ENCODE data around the gene ZXDB. TPM values are rescaled to one million over a fixed set of nuclear protein-coding genes. Genes with fewer than 3 reads are reported as not detected.

Gene ZXDB
- total RNA-seq (2022; extraction: Qiagen RNA extraction; ENCODE audit: low read depth): 5.5 to 7.9 TPM (median 6.8 TPM) in 5 replicates

DNA sequence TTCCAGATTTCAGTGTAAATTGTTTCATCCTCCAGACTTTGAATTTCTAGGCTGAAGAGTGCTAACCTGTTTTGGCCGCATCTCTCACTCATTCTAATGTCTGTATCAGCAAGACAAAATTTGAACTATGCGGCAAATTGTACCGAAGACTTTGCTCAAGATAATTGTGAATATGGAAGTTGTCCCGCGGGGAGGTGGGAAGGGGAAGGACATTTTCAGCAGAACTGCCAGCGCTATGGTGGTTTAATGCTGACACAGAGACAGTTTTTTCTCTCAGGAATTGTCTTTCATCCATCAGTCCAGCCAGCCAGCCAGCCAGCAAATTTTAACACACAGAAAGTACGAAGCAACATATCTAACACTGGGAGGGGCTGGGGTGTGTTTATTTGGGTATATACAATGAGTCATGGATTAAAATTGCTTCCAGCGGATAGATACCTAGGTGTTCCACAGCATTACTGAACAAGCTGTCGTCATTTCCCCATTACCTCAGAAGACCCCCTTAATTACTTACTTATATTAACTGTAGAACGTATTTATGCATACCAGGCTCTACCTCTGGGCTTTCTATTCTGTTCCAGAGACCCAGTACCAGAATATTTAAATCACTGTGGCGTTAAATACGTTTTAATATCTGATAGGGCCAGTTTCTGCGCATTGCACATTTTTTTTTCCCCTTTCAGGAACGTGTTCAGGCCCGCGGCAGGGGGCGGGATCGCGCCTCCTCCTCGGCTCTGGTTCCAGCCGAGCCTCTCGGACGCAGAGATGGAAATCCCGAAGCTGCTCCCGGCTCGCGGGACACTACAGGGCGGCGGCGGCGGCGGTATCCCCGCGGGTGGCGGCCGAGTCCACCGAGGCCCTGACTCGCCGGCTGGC lies at the start of gene ZXDB:
Gene ZXDB (plus strand): TSS at position 728 of the 876 bp plus-strand sequence. CDS start 38 bp downstream, at position 766.

Other genes starting within 250 kb of the ZXDB start
- not detected in 5 replicates for gene NLRP2B, start 88.2 kb downstream of the ZXDB start, total RNA-seq (2022; extraction: Qiagen RNA extraction; ENCODE audit: low read depth)

All from A549 treated with DMSO at 1 μM for 4 hours (cell line).